Measurements from ENCODE around the gene AMD1. TPM values are rescaled to one million over a fixed set of nuclear protein-coding genes. Genes with fewer than 3 reads are reported as not detected.

The AMD1 gene
- total and polyA plus RNA-seq, 9 of the 15 experiments (the other 6 are each of a cell fraction or from before 2014, with no cell fraction given), result 60.0 to 151 (median 85.6) TPM

GRCh38 chr6:110841266-110841665 is 33.3 kb upstream of the AMD1 start (continued):
- no peak for TF ChIP-seq ZNF551 (CRISPR knock-in tag; IDR thresholded peaks at IDR 0.05)
- TF ChIP-seq GTF2A2 (tag; IDR thresholded peaks at IDR 0.05), result no peak
- no peak for TF ChIP-seq PHB2 (IDR thresholded peaks at IDR 0.05; ENCODE audit: low read depth)
- TF ChIP-seq CXXC5 (CRISPR knock-in tag; IDR thresholded peaks at IDR 0.05), result no peak
- no peak for TF ChIP-seq ZNF778 (CRISPR knock-in tag; IDR thresholded peaks at IDR 0.05)
- no peak for TF ChIP-seq CBFA2T2 (conservative IDR thresholded peaks at IDR 0.05)
- no peak for TF ChIP-seq HLTF (IDR thresholded peaks at IDR 0.05)
- no peak for TF ChIP-seq TAF1 (IDR thresholded peaks at IDR 0.05; ENCODE audit: control insufficient read depth, extremely low read depth, insufficient read depth, low read length, severe bottlenecking)

DNA sequence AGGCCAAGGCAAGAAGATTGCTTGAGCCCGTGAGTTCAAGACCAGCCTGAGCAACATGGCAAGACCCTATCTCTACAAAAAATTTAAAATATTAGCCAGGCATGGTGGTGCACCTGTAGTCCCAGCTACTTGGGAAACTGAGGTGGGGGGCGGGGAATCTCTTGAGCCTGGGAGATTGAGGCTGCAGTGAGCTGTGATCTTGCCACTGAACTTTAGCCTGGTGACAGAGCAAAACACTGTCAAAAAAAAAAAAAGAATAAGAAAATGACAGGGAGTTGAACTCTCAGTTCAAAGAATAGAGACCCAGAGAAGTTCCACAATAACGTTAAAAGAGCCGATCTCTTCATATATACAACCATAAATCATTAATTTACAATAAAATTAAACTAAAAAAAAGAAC is 24.8 kb upstream of the AMD1 start:
- in situ Hi-C loops (cut with MboI) (no loop called here), intact Hi-C loops (cut with micrococcal nuclease) (no loop called here)
- WGBS (ENCODE audit: insufficient coverage, low coverage, missing lambda C conversion rate), result 9% methylated on average over 4 of the region's 4 CpGs
- Histone ChIP-seq H3K36me3 (ENCODE audit: control insufficient read depth, insufficient read depth, low read length) (no peaks in the 10 kb centered on the region), H3K4me2 (ENCODE audit: insufficient read depth, low read length) (no peak overlapping the region), H3K4me1 (replicated peaks in 1 of 2; ENCODE audit: control insufficient read depth in 2 of 2, insufficient read depth in 2 of 2, low read length in 2 of 2) (no peaks in the 10 kb centered on the region), H3K27ac (ENCODE audit: extremely low read depth, low read depth, low read length) (no peak overlapping the region), H3K79me2 (ENCODE audit: control insufficient read depth, insufficient read depth, low read length) (no peaks in the 10 kb centered on the region), H3K9ac (ENCODE audit: insufficient read depth in 1 of 2, low read depth in 2 of 2, low read length in 2 of 2) (no peak overlapping the region), H4K20me1 (replicated peaks; ENCODE audit: control insufficient read depth, insufficient read depth, low read length) (no peaks in the 10 kb centered on the region), H3K27me3 (ENCODE audit: control insufficient read depth in 2 of 2, insufficient read depth in 2 of 2, low read length in 2 of 2) (peaks cover 0 to 3% of the 10 kb centered on the region in 2 experiments; a peak in 1 of 5 replicates), H3K9me1 (ENCODE audit: control insufficient read depth, insufficient read depth, low read length) (no peaks in the 10 kb centered on the region), H3K4me3 (no peak overlapping the region), H3K9me3 (replicated peaks; ENCODE audit: control insufficient read depth, insufficient read depth, low read depth, low read length) (no peaks in the 10 kb centered on the region), H2AFZ (ENCODE audit: low read depth, low read length) (no peak overlapping the region)
- POLR2A ChIA-PET, result interaction anchor here (0.6 to 2.3 kb wide), 4 partner anchors 25 to 291 kb away, joined by 3 to 8 read pairs (median 4); partner anchors contain the start of gene AMD1
- CTCF ChIA-PET (ENCODE audit: low intra/inter-chr PET ratio), result no interaction called here
- no peak for TF ChIP-seq GATA2 (CRISPR knock-in tag; IDR thresholded peaks at IDR 0.05)
- TF ChIP-seq ZNF121 (CRISPR knock-in tag; conservative IDR thresholded peaks at IDR 0.05), result no peak
- TF ChIP-seq CCAR2 (IDR thresholded peaks at IDR 0.05; ENCODE audit: low read depth, low read length), result no peak
- TF ChIP-seq KLF10 (CRISPR knock-in tag; IDR thresholded peaks at IDR 0.05), result no peak
- no peak for TF ChIP-seq ESRRA (IDR thresholded peaks at IDR 0.05; ENCODE audit: borderline replicate concordance, low read depth)
- TF ChIP-seq ATF1 (CRISPR knock-in tag; IDR thresholded peaks at IDR 0.05), result no peak
- TF ChIP-seq ATF1 (tag; IDR thresholded peaks at IDR 0.05), result no peak
- no peak for TF ChIP-seq HNRNPUL1 (IDR thresholded peaks at IDR 0.05; ENCODE audit: low read length)
- TF ChIP-seq MTA1 (IDR thresholded peaks at IDR 0.05; ENCODE audit: borderline replicate concordance), result no peak
- TF ChIP-seq, protein P1, sequence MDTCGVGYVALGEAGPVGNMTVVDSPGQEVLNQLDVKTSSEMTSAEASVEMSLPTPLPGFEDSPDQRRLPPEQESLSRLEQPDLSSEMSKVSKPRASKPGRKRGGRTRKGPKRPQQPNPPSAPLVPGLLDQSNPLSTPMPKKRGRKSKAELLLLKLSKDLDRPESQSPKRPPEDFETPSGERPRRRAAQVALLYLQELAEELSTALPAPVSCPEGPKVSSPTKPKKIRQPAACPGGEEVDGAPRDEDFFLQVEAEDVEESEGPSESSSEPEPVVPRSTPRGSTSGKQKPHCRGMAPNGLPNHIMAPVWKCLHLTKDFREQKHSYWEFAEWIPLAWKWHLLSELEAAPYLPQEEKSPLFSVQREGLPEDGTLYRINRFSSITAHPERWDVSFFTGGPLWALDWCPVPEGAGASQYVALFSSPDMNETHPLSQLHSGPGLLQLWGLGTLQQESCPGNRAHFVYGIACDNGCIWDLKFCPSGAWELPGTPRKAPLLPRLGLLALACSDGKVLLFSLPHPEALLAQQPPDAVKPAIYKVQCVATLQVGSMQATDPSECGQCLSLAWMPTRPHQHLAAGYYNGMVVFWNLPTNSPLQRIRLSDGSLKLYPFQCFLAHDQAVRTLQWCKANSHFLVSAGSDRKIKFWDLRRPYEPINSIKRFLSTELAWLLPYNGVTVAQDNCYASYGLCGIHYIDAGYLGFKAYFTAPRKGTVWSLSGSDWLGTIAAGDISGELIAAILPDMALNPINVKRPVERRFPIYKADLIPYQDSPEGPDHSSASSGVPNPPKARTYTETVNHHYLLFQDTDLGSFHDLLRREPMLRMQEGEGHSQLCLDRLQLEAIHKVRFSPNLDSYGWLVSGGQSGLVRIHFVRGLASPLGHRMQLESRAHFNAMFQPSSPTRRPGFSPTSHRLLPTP (IDR thresholded peaks at IDR 0.05; ENCODE audit: borderline replicate concordance, extremely low read depth, insufficient read length), result no peak
- TF ChIP-seq ZNF134 (CRISPR knock-in tag; conservative IDR thresholded peaks at IDR 0.05), result no peak
- no peak for TF ChIP-seq CREB1 (IDR thresholded peaks at IDR 0.05)
- no peak for TF ChIP-seq CREB1 (CRISPR knock-in tag; IDR thresholded peaks at IDR 0.05)
- no peak for TF ChIP-seq GABPB2 (CRISPR knock-in tag; conservative IDR thresholded peaks at IDR 0.05)
- FAIRE-seq (no peak), ATAC-seq (no peak), DNase-seq (ENCODE audit: extremely low read depth in 1 of 4, low spot score in 3 of 4) (no peak)
- no TSS peak for BruUV-seq (replicated peaks)
